Nucleus accumbens (tissue), 56 donors: ENCODE results near the gene YAF2.
"Not testable (repeated sequence)": the region's sequence is repeated elsewhere in the genome, so short reads cannot be mapped to it uniquely, and the experiment has no call there.

Experiments
- DNase-seq, 56 donors: peaks; one replicate each; lab custom pipeline; 2025; lab: John Stamatoyannopoulos, UW

The YAF2 gene

GRCh38 chr12:42255866-42256261, 17.8 kb upstream of the YAF2 start:
- no peak for DNase-seq

DNA sequence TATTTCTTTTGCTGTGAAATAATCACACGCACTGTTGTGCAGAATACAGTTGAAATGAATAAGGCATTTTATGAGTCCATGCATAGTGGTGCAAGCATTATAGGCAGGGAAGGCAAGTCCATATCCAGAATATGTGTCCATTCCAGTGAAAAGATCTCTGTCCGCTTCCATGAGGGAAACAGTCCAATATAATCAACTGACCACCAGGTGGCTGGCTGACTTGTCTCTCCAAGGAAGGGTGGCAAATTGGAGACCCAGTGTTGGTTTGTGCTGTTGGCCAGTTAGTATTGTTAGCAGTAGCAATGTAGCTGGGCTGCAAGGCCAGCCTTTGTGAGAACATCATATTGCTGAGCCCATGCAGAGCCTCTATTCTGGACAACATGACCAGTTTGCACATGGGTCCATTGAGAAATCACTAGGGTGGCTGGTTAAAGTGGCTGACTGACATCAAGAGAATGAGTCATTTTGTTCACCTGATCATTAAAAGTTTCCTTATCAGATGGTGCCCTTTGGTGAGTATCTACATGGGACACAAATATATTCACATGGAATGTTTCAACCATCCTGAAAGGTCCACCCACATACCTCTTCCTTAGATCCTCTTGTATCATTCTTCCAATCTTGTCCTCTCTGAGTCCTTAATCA, 17.3 kb upstream of the YAF2 start:
- no peak for DNase-seq

DNA sequence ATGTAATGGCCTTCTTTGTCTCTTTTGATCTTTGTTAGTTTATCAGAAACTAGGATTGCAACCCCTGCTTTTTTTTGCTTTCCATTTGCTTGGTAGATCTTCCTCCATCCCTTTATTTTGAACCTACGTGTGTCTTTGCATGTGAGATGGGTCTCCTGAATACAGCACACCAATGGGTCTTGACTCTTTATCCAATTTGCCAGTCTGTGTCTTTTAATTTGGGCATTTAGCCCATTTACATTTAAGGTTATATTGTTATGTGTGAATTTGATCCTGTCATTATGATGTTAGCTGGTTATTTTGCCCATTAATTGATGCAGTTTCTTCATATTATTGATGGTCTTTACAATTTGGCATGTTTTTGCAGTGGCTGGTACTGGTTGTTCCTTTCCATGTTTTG, 14.6 kb upstream of the YAF2 start:
- DNase-seq = not testable (repeated sequence)

DNA sequence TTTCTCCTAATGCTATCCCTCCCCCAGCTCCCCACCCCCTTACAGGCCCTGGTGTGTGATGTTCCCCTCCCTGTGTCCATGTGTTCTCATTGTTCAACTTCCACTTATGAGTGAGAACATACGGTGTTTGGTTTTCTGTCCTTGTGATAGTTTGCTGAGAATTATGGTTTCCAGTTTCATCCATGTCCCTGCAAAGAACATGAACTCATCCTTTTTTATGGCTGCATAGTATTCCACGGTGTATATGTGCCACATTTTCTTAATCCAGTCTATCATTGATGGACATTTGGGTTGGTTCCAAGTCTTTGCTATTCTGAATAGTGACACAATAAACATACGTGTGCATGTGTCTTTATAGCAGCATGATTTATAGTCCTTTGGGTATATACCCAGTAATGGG, 11.0 kb upstream of the YAF2 start:
- DNase-seq = not testable (repeated sequence)

DNA sequence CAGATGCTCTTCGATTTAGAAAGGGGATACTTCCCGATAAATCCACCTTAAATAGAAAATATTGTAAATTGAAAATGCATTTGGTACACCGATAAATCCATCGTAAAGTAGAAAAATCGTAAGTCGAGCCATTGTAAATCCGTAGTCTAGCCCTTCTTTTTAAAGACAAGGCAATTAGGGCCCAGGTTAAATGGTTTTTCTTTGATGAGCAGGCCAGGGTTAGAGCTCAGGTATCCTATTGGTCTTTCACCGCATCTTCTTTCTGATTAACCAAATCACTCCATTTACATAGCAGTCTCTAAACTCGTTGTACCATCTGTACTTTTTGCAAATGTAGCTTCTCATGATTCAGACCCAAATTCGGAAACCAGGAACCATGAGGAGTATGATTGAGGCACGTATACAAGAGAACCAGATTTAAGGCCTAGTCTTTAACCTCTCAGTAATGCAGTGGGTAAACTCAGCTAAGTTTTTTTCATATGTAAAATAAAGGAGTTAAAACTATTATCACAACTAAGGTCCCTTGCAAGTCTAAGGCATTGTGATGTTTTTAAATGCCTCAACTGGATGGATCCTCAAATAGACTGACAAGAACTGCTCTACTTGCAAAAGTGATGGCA, 2.2 kb upstream of the YAF2 start:
- no peak for DNase-seq

GRCh38 chr12:42237853-42238239, 202 bp downstream of the YAF2 start:
- DNase-seq = peak in 1 of 56 donors; percentile 59

DNA sequence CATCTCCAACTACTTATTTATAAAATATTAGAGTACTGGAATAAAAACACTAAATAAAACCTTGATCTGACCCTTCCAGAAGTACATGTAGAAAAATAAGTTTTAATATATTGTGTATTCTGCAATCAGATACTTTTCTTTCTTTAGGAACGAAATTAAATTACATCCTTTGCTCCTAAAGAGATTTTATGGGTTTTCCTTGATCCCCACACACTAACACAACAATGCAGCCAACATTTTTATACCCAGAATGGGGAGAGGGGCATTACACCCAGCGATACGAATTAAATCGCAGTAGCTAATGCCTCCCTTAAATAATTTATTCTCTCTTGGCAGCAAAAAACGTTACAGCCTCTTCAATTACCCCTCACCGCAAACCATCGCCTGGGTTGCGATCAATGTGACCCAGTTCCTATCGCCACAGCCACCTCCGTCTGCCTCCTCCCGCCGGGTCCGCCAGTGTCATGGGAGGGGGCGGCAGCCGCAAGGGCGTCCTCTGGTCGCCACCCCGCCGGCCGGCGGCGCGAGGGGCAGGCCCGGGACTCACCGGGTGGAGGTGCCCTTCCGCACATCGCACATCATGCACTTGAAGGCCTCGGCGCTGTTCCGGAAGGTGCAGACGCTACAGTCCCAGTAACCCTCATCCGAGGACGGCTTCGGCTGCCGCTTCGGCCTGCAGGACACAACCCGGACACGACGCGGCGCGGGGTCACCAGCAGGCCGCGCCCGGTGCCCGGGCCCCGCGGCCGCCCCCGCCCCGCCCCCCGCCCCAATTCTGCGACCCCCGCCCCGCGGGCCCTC, 796 bp downstream of the YAF2 start:
- peak in 53 of 56 donors; percentile 3 to 76 (median 45) for DNase-seq

DNA sequence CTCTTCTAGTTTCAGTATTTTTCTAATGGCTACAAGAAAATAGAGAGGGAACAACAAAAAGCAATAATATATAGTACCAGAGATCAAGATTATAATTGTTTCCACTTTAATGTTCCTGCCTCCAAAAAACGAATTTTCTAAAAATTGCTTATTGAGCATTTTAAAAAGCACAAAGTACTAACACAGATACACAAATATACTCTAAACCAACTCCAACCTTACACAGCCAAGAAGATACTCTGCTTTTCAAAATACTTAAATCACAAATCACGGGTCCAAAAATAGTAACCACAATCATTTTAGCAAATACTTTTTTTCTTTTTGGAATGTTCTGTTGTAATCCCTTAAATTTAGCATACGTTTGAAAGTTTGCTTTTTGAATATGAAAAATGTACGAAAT, 2.0 kb downstream of the YAF2 start:
- no peak for DNase-seq

GRCh38 chr12:42235426-42235825, 2.6 kb downstream of the YAF2 start:
- DNase-seq = peak in 5 of 56 donors; percentile 1 to 25 (median 5)

- no peak for DNase-seq
Observed at GRCh38 chr12:42234970-42235369, 3.1 kb downstream of the YAF2 start.

GRCh38 chr12:42227525-42227924, 10.5 kb downstream of the YAF2 start:
- not testable (repeated sequence) for DNase-seq

- DNase-seq = not testable (repeated sequence)
Observed at GRCh38 chr12:42224501-42224900, 13.5 kb downstream of the YAF2 start.

DNA sequence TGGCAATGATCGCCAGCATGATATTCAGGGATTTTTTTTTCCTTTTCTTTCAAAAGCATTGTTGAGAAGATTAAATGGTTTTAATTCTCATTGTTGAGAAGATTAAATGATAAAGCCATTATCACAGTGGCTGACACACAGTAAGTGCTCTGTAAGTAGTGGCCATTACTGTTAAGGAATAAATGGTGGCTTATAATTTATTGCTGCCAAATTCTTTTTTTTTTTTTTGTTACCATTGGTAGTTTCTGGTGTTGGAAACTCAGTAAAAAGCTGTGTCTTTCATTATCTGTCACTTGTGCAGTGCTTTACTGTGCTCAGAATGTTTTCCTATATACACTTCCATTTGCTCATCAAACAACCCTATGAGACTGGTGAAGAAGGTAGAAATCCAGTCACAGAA, 15.3 kb downstream of the YAF2 start:
- DNase-seq = no peak

- no peak for DNase-seq
Observed at GRCh38 chr12:42221726-42222125, 16.3 kb downstream of the YAF2 start.

DNA sequence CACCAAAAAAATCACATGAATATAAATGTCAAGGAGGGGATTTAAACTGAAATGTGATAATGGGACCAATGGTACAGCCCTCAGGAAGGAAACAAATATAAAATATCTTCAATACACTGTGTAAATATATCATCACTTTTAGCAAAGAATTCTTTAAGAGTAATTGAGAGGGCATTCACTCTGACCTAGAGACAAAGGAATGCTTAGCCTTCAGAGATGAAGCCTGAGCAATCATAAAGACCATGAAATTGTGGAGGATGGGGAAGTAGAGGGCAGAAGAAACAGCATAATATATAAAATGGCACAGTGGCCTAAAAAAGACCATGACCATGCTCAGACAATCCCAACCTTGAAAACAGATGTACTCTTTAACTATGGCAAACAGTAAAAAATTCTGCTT, 20.4 kb downstream of the YAF2 start:
- DNase-seq = no peak

DNA sequence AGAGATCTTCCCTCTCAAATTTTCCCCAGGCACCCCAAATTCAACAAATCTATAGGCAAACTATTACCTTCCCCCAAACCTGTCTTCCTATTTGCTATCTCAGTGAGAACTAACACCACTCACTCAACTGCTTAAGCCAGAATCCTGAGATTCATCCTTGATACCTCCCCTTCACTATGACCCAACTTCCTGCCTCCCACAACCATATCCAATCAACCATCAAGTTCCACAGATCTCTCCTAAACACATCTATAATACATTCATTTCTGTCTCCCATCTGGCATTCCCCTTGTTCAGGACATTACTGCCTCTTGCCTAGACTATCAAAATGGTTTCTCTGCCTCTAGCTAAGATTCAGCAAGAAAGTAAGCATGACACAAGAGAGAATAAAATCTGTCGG, 21.3 kb downstream of the YAF2 start:
- DNase-seq = no peak

GRCh38 chr12:42215759-42216158, 22.3 kb downstream of the YAF2 start:
- not testable (repeated sequence) for DNase-seq

GRCh38 chr12:42213954-42214426, 24.1 kb downstream of the YAF2 start:
- peak in 3 of 56 donors; percentile 4 to 17 (median 14) for DNase-seq

DNA sequence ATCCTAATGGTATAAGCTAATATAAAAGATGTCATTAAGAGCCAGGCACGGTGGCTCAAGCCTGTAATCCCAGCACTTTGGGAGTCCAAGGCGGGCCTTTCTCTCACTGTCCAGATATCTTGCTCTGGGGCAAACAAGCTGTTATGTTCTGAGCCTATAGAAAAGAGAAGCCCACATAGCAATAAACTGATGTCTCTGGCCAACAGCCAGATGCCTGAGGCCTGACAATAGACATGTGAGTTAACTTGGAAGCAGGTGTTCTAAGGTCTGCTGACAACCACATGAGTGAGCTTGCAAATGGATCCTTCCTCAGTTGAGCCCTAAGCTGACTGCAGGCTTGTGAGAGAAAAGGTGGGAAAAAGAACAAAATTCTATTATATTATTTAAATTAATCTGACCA, 25.0 kb downstream of the YAF2 start:
- DNase-seq = no peak

- DNase-seq = no peak
Observed at GRCh38 chr12:42208574-42208973, 29.5 kb downstream of the YAF2 start.

GRCh38 chr12:42204819-42205218, 33.2 kb downstream of the YAF2 start:
- no peak for DNase-seq

DNA sequence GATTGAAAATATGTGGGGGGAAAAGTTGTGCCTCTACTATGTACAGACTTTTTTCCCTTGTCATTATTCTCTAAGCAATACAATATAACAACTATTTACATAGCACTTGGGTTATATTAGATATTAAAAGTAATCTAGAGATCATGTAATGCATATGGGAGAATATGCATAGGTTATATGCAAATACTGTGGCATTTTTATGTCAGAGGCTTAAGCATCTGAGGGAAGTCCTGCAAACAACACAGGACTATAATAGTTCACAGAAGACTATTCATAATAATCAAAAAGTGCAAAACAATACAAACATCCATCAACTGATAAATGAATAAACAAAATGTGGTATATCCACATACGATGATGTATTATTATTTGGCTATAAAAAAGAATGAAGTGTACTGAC, 33.7 kb downstream of the YAF2 start:
- DNase-seq = no peak
